ENCODE results near the gene CITED4. TPM values are rescaled to one million over a fixed set of nuclear protein-coding genes. Genes with fewer than 3 reads are reported as not detected.

Gene CITED4
- total and polyA plus RNA-seq, 12 donors: 3.5 to 68.5 (median 36.0) TPM

- intact Hi-C loops (cut with DNase I): no loop called here
- Histone ChIP-seq H3K27ac (no peak overlapping the region), H3K36me3 (replicated peaks in 1 of 2) (no peaks in the 10 kb centered on the region), H3K27me3 (no peaks in the 10 kb centered on the region), H3K4me1 (replicated peaks in 1 of 2) (no peaks in the 10 kb centered on the region), H3K9me3 (replicated peaks in 1 of 3) (peaks cover 0 to 9% (median 0%) of the 10 kb centered on the region in 3 donors), H3K4me3 (no peak overlapping the region)
- TF ChIP-seq POLR2A (IDR thresholded peaks at IDR 0.05): no peak
- TF ChIP-seq CTCF (IDR thresholded peaks at IDR 0.05): no peak
- 68 to 86% (median 82%) methylated on average over 2 of the region's 2 CpGs for WGBS, 4 donors
- no peak for DNase-seq
These were observed 30.2 kb upstream of the CITED4 start for GRCh38 chr1:40892354-40892753.

DNA sequence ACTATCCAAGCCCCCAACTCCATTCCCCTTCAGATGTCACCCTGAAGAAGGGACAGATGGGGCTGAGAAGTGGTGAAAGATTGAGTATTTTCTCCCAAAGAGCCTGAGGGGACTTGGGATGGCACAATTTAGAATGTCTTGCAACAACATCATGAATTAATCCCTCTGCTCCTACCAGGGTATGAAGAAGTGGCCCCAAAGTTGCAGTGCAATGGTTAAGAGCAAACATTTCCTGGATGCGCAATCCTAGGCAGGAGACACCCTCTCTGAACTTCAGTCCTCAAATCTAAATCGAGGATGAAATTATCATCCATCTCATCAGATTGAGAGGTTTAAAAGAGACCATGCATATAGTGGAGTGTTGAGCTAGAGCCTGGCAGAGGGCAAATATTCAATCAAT is 28.6 kb upstream of the CITED4 start:
- H3K4me1 ChIP-seq (replicated peaks in 1 of 2): no peaks in the 10 kb centered on the region
- H3K27me3 ChIP-seq: no peaks in the 10 kb centered on the region
- H3K4me3 ChIP-seq: no peak overlapping the region
- intact Hi-C loops (cut with DNase I): no loop called here
- H3K27ac ChIP-seq: no peak overlapping the region
- TF ChIP-seq CTCF (IDR thresholded peaks at IDR 0.05): no peak
- TF ChIP-seq POLR2A (IDR thresholded peaks at IDR 0.05): no peak
- H3K36me3 ChIP-seq (replicated peaks in 1 of 2): no peaks in the 10 kb centered on the region
- 67 to 85% (median 79%) methylated on average over 2 of the region's 2 CpGs for WGBS, 4 donors
- no peak for DNase-seq
- H3K9me3 ChIP-seq (replicated peaks in 1 of 3): peaks cover 0 to 9% (median 0%) of the 10 kb centered on the region in 3 donors

DNA sequence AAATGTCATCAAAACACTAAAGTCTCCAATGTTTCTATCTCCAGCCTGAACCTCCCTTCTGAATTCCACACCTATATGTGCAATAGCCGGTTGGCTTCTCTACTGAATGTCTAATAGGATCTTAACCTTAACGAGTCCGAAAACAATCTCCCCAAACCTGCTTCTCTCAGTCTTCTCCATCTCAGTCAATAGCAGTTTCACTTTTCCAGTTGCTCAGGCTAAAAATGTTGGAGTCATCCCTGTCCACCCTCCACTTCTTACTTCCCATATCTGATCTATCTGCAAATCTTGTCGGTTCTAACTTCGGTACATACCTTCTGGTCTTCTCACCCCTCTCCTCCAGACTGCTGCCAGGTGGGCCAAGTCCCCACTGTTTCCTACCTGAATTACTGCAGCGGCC is 25.5 kb upstream of the CITED4 start:
- 85 to 95% (median 94%) methylated on average over 6 of the region's 6 CpGs for WGBS, 4 donors
- intact Hi-C loops (cut with DNase I): no loop called here
- no peak for DNase-seq
- Histone ChIP-seq H3K4me3 (no peak overlapping the region), H3K27ac (no peak overlapping the region), H3K27me3 (peaks cover 21% of the 10 kb centered on the region), H3K9me3 (replicated peaks in 1 of 3) (no peaks in the 10 kb centered on the region), H3K4me1 (replicated peaks in 1 of 2) (no peaks in the 10 kb centered on the region), H3K36me3 (replicated peaks in 1 of 2) (no peaks in the 10 kb centered on the region)
- TF ChIP-seq POLR2A (IDR thresholded peaks at IDR 0.05) (no peak), CTCF (IDR thresholded peaks at IDR 0.05) (no peak)

DNA sequence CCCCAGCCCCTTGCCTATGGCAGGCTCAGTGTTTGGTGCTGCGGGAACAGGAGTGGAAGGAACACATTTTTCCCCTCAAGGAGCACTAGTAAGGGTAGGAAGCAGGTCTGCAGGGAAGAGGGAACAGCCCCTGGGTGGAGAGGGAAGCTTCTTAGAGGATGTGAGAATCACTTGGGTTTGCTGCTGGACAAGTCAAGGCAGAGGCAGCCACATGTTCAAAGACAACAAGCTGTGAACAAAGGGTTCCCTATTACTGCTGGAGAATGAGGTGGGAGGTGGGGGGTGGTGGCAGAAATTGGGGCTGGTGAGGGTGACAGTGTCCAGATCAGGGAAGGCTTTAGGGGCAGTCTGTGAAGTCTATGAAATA is 24.8 kb upstream of the CITED4 start:
- Histone ChIP-seq H3K27me3 (peaks cover 21% of the 10 kb centered on the region), H3K4me1 (replicated peaks in 1 of 2) (no peaks in the 10 kb centered on the region), H3K36me3 (replicated peaks in 1 of 2) (no peaks in the 10 kb centered on the region), H3K4me3 (no peak overlapping the region), H3K27ac (no peak overlapping the region), H3K9me3 (replicated peaks in 1 of 3) (no peaks in the 10 kb centered on the region)
- intact Hi-C loops (cut with DNase I): no loop called here
- no peak for TF ChIP-seq POLR2A (IDR thresholded peaks at IDR 0.05)
- TF ChIP-seq CTCF (IDR thresholded peaks at IDR 0.05): no peak
- DNase-seq: no peak
- WGBS, 4 donors: 86 to 100% (median 96%) methylated on average over 1 of the region's 1 CpG
